OCI-M2 (cell line): Measurements from ENCODE around the gene OTX2.

Experiments
- DNase-seq: peaks from one replicate; lab custom pipeline; 2025; ENCODE audit not compliant: unreplicated experiment; lab: John Stamatoyannopoulos, UW

The OTX2 gene

DNA sequence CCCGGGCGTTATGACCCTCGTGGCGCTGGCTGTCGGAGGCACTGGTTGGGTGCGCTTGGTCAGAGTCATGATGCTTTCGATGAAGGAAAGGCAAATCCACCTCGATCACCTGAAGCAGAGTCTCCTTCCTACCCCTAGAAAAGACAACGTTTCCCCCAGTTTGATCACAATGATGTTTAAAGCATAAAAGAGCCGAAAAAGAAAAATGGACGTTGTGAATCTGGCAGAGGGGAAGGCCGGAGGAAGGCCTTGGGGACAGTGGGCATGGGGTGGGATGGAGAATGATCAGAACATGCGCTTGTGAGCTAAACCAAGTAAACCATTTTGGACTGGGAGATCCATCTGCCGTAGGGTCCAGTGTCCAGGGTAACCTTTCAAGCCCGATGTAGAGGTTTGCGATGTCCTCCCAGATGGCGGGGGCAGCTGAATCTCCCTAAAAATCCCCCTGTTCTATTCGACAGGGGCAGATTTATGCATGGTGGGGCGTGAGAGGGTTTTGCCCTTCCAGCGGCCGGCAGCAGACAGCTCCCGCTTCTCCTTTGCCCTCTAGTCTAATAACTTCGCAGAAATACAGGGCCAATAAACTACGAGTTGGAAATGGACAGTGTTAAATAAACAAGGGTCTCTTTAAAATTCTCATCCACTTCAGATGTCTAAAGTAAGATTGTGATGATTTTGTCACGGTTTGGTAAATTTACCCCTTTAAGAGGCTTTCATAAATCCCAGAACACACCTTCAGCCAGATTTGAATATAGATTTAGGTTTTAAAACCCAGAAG lies 2.3 kb upstream of the OTX2 start:
- no peak for DNase-seq

DNA sequence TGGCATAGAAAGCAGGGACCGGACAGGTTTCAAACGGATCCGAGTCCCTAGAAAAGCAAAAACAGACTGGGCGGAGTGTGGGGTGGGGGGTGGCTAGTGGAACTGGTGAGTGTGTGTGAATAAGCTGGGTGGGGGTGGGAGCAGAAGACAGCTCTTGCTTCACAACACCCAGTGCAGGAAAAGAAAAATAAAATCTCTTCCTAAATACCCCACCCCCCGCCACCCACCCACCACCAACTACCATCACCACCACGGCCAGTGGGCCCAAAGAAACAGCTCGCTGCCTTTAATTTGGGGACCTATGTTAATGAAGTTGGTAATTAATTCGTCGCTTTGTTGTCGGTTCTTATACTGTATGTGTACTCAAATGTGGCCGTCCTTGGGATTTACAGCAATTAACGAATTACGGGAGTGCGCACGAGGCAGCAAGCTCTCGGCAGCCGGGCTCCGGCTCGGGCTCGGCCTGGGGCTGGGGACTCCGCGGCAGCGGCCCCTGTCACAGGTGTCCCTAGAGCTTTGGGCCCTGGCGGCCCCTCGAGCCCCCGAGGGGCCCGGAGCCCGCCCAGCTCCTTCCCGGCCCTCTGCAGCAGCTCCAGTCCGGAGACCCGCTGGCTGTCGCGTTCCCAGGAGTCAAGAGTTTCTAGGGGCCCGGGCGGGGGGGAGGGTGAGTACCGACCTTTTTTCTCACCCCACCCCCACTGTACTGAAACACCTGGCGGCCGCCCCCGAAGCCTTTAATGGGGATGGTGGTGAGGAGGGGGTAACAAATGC lies 1.5 kb upstream of the OTX2 start:
- DNase-seq, result no peak

DNA sequence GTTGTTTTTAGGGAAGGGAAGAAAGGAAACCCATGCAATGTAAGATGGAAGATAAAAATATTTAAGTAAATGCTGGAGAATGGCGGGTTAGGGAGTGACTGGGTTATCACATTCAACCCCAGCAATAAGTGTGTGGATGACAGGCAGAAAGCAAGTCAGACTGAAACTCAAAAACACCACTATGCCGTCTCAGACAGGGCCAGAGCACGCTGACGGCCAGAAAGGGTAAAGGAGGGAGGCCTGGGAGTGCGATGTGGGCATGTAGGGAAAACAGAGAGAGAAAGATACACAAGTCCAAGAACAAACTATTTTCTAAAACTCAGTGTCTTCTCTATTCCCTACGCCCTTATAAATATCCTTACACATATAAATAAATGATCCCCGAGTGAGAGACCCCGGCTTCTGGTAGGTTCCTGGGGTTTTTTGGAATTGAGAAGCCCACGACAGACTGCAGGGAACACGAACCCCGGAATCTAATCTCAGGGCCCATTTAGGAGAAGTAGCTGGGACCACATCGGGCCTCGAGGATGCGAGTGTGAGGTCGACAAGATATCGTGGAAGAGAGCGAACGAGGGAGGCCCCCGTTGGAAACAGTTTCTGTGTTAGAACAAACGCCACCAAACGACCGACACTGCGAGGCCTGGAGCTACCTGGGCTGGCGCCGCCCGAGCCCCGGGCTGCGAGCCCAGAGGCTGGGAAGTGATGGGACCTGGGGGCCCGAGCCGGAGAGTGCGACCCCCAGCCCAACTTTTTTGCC lies 735 bp upstream of the OTX2 start:
- DNase-seq, result no peak

DNA sequence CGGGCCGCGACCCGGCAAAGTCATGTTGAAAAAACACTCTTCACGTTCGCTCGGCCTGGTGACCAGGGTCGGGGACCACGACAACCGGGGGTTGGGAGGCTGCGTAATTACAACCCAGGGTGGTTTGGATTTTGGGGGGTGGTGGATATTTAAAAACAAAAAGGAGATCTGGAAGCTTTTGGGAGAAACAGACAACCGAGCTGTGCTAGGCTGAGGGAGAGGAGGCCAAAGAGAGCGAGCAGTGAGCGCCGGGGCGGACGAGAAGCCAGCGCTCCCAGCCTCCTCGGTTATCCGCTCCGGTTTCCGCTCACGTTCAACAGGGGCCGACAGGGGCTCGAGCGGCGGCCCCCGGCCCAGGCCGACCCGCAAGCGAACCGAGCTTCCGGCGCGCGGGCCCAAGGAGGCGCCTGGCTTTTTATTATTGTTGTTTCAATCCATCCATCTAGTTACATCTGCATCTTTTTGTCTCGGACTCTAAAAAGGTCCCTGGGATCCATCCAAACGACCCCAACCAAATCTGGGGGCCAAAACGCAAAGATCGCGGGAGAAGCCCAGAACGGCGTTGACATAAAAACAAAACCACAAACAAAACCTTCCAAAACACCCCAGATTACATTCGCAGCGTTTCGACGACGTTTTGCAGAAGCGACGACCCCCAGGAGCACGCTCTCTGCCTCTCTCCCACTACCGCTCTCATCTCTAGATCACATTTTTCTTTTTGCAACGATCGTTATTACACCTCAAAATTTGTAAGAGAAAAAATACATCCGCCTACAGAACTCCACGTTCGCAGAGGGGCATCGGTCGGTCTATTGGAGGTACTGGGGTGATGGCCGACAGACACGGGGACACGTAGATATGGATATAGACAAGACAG lies 771 bp downstream of the OTX2 start:
- no peak for DNase-seq

GRCh38 chr14:56808383-56809269 lies 1.7 kb downstream of the OTX2 start:
- DNase-seq, result no peak

DNA sequence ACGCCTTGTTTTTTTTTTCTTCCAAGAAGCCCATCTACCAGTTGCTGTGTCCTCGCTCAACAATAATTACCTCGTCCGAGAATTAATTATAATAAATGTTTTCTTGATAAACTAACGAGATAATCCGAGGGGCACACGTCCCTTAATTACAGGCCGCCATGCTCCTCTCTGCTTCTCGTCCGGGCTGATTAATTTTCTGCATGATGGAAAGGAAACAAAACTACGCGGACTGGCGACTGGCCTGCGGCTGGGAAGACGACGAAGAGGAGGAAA lies 2.2 kb downstream of the OTX2 start:
- DNase-seq, result no peak

GRCh38 chr14:56807386-56808109 lies 2.7 kb downstream of the OTX2 start:
- no peak for DNase-seq

- no peak for DNase-seq
Observed at GRCh38 chr14:56806760-56807159, 3.5 kb downstream of the OTX2 start.

- no peak for DNase-seq
Observed at GRCh38 chr14:56805992-56806727, 4.1 kb downstream of the OTX2 start.

DNA sequence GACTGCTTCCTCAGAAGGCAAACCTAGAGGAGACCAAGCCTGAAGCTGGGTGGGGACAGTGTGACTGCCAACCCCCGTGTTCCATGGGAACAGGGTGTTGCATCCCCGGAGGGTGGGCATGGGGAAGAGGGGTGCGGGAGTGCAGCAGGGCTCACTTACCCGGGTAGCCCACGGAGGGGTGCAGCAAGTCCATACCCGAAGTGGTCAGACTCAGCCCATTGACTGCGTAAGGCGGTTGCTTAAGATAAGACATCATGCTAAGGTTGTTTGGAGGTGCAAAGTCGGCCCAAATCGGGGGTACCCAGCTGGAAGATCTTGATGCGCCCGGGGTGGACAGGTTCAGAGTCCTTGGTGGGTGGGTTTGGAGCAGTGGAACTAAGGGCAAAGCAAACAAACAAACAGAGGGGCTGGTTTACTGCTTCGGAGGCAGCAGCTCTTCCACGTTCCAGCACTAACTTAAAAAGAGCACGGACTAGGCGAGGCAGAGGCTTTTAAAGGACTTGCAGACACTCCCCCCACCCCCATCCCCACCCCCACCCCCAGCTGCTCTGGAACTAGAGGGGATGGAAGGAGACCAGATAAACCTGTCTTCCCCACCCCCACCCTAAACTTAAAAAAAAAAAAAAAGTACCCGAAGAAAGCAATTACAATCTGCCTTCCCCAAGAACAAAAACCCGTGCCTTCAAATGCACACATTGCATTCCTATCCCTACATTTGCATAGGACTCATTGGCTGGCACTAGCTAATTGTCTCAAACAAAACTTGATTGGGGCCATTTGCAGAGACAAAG lies 4.9 kb downstream of the OTX2 start:
- DNase-seq, result no peak

DNA sequence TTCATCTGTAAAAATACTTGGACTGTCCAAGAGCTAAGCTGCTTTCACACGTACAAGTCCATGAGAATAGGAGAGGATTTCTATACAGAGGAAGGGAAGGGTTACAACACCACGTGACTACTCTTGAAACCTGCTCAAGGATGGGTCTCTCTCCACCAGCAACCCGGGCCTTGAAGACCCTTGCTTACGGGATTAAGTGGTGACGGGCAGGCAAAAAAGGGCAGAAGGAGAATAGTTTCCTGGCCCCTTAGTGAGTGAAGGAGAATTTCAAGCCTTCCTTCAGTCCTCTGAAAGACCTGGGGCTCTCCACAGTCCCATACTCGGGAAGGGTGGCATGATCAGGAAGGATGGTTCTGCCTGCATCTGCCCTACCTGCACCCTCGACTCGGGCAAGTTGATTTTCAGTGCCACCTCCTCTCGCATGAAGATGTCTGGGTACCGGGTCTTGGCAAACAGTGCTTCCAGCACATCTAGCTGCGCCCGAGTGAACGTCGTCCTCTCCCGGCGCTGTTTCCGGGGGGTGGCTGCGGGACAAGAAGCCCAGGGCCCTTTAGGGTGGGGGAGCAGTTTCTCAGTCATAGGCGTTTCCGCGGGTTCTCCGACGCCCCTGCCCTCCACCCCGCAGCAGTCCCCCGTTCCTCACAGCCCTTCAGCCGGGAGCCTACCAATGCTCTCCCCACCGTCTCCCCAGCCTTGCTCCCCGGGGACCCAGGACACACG lies 6.3 kb downstream of the OTX2 start:
- DNase-seq, result no peak

DNA sequence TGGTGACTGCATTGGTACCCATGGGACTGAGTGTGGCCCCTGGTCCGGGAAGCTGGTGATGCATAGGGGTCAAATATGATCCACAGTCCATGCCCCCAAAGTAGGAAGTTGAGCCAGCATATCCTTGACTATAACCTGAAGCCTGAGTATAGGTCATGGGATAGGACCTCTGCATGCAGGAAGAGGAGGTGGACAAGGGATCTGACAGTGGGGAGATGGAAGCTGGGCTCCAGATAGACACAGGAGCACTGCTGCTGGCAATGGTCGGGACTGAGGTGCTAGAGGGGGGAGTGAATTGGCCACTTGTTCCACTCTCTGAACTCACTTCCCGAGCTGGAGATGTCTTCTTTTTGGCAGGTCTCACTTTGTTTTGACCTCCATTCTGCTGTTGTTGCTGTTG lies 8.4 kb downstream of the OTX2 start:
- DNase-seq, result no peak

DNA sequence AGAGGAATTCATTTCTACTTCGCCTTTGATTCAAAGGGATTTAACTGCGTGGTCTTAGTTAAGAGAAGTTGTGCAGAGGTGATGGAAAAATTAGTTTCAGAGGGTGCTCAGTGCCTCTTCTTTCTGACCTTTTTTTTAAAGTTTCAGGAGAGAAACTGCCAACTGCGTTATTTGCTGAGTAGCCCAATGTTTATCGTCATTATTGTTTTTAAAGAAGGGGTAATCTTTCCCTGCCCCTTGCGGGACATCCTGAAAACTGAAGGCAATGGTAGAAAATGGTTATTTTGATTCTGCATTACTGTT lies 11.0 kb downstream of the OTX2 start:
- no peak for DNase-seq

GRCh38 chr14:56798447-56799342 lies 11.6 kb downstream of the OTX2 start:
- no peak for DNase-seq

DNA sequence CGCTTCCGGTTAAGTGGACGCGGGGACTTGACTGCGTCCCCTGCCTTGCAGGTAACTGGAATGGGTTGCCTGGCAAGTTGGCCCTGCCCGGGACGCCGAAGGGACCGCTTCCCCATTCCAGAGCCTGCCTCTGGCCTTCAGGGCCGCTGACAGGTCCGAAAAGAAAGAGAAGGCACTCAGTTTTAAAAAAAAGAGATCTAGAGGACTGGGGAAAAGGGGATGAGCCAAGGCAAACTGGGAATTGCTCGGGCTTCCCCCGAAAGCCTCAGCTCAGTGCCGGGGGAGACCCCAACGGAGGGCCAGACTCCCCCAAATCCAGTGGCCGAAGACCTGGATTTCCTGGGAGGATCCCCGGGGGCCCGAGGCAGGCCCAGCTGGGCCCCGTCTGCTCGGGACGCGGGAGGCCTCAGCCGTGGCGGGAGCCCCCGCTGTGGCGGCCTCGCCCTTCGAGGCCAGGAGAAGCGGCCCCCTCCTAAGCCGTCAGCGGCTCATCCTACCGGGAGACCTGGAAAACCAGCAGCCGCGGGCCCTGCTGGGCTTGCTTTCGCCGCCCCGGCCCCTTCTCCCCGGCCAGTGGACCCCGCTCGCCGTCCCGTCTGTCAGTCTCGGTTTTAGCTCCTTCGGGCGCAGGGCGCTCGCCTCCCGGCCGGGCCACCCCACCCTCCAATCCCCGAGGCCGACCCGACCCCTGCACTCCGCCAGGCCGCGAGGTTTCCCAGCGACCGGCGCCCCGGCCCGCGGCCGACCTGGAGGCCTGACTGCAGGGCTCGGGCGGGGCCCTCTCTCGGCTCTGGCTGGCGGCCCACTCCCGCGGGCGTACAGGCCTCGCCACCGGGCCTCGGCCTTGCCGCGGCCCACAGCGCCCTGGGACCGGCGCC lies 12.5 kb downstream of the OTX2 start:
- DNase-seq, result no peak
